C4-2B (cell line): Measurements from ENCODE around the gene MAP2.
"Not testable (repeated sequence)": the region's sequence is repeated elsewhere in the genome, so short reads cannot be mapped to it uniquely, and the experiment has no call there.

Experiments used
- ZFX ChIP-seq: fragments of 450-650 bp; IDR thresholded peaks from 2 replicates; pipeline ENCODE4 v1.6.1; 2017
- TF ChIP-seq, protein P1 (sequence below): fragments of 450-650 bp; conservative IDR thresholded peaks from 2 replicates; pipeline ENCODE4 v1.5.1; 2017; ENCODE audit warnings: mild to moderate bottlenecking

DNA sequence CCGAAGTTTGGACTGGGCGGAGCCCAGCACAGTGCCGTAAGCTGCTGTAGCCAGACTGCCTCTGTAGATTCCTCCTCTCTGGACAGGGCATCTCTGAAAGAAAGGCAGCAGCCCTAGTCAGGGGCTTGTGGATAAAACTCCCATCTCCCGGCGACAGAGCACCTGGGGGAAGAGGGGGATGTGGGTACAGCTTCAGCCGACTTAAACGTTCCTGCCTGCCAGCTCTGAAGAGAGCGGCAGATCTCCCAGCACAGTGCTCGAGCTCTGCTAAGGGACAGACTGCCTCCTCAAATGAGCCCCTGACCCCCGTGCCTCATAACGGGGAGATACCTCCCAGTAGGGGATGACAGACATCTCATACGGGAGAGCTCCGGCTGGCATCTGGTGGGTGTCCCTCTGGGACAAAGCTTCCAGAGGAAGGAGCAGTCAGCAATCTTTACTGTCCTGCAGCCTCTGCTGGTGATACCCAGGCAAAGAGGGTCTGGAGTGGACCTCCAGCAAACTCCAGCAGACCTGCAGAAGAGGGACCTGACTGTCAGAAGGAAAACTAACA is 71.3 kb downstream of the MAP2 start:
- TF ChIP-seq, protein P1, sequence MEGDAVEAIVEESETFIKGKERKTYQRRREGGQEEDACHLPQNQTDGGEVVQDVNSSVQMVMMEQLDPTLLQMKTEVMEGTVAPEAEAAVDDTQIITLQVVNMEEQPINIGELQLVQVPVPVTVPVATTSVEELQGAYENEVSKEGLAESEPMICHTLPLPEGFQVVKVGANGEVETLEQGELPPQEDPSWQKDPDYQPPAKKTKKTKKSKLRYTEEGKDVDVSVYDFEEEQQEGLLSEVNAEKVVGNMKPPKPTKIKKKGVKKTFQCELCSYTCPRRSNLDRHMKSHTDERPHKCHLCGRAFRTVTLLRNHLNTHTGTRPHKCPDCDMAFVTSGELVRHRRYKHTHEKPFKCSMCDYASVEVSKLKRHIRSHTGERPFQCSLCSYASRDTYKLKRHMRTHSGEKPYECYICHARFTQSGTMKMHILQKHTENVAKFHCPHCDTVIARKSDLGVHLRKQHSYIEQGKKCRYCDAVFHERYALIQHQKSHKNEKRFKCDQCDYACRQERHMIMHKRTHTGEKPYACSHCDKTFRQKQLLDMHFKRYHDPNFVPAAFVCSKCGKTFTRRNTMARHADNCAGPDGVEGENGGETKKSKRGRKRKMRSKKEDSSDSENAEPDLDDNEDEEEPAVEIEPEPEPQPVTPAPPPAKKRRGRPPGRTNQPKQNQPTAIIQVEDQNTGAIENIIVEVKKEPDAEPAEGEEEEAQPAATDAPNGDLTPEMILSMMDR: not testable (repeated sequence)
- TF ChIP-seq ZFX: not testable (repeated sequence)
